Breast epithelium (tissue), 4 donors: ENCODE results near the gene KANK3. TPM values are rescaled to one million over a fixed set of nuclear protein-coding genes. Genes with fewer than 3 reads are reported as not detected.
"Not testable (repeated sequence)": the region's sequence is repeated elsewhere in the genome, so short reads cannot be mapped to it uniquely, and the experiment has no call there.

Experiments used
- DNase-seq, 2 donors: peaks; one replicate each; pipeline ENCODE4 v3.0.0-alpha.2; 2019; ENCODE audit warnings: low spot score in 2 of 2
- H3K27ac ChIP-seq, 2 donors: fragments of 200-600 bp; sonication (generic) in 1 of 2; one replicate each; pipeline ENCODE4 v1.5.1; 2016 to 2019; ENCODE audit warnings: mild to moderate bottlenecking in 1 of 2
- H3K27me3 ChIP-seq, 2 donors: fragments of 200-600 bp; sonication (generic) in 1 of 2; one replicate each; pipeline versions ENCODE4 v1.5.1 to v1.6.0; 2017 to 2019; ENCODE audit warnings: control low read depth in 1 of 2, mild to moderate bottlenecking in 1 of 2
- H3K36me3 ChIP-seq: fragments of 200-600 bp; one replicate; pipeline ENCODE4 v1.5.1; 2019
- H3K4me1 ChIP-seq, 2 donors: fragments of 200-600 bp; sonication (generic); one replicate each; pipeline ENCODE4 v1.5.1; 2016 to 2019; ENCODE audit warnings: control low read depth in 1 of 2
- H3K4me3 ChIP-seq, 3 donors: fragments of 200-600 bp; sonication (generic); 1 replicate in 2 of 3; 2 replicates in 1 of 3; pipeline ENCODE4 v1.5.1; 2016 to 2019; ENCODE audit warnings: mild to moderate bottlenecking in 3 of 3, moderate library complexity in 2 of 3
- H3K9me3 ChIP-seq, 2 donors: fragments of 200-600 bp; sonication (generic) in 1 of 2; one replicate each; pipeline ENCODE4 v1.5.1; 2016 to 2019; ENCODE audit warnings: control low read depth in 1 of 2
- POLR2A ChIP-seq: fragments of 450-650 bp; IDR thresholded peaks from one replicate; pipeline ENCODE4 v1.6.1; 2016; ENCODE audit warnings: antibody characterized with exemption, mild to moderate bottlenecking, moderate library complexity
- POLR2AphosphoS5 ChIP-seq, 3 donors: sonication (generic); formaldehyde crosslinking; IDR thresholded peaks; one replicate each; pipeline ENCODE4 v1.6.1; 2017; ENCODE audit warnings: antibody characterized with exemption in 3 of 3
- intact Hi-C: fragments of 100-400 bp; cut with DNase I; formaldehyde crosslinking; loops from one replicate; pipeline ENCODE4 v1.15.1; 2023; ENCODE audit warnings: low total_unique reads
- total RNA-seq, 3 donors: library from RNA; depleted of rRNA; stranded (reverse); fragments of >200 nt; gene quantifications; one replicate each; pipeline ENCODE4 v1.1.0, GENCODE V29; 2016
- TF ChIP-seq, protein P1 (sequence below), 3 donors: fragments of 450-650 bp; IDR thresholded peaks; one replicate each; pipeline ENCODE4 v1.5.1; 2016 to 2017; ENCODE audit warnings: antibody characterized with exemption in 3 of 3, mild to moderate bottlenecking in 3 of 3, moderate library complexity in 3 of 3

The KANK3 gene
- total RNA-seq, 3 donors from 2014 or later = 5.6 to 26.2 (median 7.8) TPM

DNA sequence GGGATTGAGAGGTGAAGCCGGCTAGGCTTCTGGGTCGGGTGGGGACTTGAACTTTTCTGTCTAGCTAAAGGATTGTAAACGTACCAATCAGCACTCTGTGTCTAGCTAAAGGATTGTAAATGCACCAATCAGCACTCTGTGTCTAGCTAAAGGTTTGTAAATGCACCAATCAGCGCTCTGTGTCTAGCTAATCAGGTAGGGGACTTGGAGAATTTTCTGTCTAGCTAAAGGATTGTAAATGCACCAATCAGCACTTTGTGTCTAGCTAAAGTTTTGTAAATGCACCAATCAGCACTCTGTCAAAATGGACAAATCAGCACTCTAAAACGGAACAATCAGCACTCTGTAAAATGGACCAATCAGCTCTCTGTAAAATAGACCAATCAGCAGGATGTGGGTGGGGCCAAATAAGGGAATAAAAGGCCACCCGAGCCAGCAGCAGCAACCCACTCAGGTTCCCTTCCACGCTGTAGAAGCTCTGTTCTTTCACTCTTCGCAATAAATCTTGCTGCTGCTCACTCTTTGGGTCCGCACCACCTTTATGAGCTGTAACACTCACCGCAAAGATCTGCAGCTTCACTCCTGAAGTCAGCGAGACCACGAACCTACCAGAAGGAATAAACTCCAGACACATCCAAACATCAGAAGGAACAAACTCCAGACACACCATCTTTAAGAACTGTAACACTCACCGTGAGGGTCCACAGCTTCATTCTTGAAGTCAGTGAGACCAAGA lies 36.3 kb upstream of the KANK3 start:
- DNase-seq, H3K9me3 ChIP-seq, H3K27ac ChIP-seq, H3K36me3 ChIP-seq, H3K27me3 ChIP-seq, H3K4me1 ChIP-seq, intact Hi-C loops, H3K4me3 ChIP-seq: not testable (repeated sequence)

DNA sequence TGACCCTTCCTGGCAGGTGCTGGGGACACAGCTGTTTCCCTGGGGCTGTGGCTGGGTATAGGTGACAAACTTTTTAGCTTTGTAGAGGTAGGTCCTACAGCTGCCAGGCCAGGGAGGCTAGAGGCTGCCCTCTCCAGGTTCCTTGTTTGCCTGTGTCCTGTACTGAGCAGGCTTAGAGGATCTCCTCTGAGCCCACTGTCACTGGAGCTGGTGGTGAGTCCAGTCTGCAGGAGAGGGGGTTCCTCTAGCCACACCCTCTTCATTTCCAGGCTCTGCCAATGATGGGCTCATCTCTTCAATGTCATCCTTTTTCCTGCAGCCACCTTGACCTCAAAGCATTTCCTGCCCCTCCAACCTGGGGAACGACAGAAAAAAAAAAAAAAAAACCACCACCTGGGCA lies 34.5 kb upstream of the KANK3 start:
- DNase-seq = no peak
- Histone ChIP-seq H3K27me3 (no peaks in the 10 kb centered on the region), H3K4me3 (no peak overlapping the region), H3K9me3 (no peaks in the 10 kb centered on the region), H3K4me1 (no peaks in the 10 kb centered on the region), H3K36me3 (no peaks in the 10 kb centered on the region), H3K27ac (no peak overlapping the region)
- intact Hi-C loops = no loop called here
- TF ChIP-seq, protein P1, sequence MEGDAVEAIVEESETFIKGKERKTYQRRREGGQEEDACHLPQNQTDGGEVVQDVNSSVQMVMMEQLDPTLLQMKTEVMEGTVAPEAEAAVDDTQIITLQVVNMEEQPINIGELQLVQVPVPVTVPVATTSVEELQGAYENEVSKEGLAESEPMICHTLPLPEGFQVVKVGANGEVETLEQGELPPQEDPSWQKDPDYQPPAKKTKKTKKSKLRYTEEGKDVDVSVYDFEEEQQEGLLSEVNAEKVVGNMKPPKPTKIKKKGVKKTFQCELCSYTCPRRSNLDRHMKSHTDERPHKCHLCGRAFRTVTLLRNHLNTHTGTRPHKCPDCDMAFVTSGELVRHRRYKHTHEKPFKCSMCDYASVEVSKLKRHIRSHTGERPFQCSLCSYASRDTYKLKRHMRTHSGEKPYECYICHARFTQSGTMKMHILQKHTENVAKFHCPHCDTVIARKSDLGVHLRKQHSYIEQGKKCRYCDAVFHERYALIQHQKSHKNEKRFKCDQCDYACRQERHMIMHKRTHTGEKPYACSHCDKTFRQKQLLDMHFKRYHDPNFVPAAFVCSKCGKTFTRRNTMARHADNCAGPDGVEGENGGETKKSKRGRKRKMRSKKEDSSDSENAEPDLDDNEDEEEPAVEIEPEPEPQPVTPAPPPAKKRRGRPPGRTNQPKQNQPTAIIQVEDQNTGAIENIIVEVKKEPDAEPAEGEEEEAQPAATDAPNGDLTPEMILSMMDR (IDR thresholded peaks at IDR 0.05) = no peak
- TF ChIP-seq POLR2A (no peak), POLR2AphosphoS5 (IDR thresholded peaks at IDR 0.05) (no peak)

DNA sequence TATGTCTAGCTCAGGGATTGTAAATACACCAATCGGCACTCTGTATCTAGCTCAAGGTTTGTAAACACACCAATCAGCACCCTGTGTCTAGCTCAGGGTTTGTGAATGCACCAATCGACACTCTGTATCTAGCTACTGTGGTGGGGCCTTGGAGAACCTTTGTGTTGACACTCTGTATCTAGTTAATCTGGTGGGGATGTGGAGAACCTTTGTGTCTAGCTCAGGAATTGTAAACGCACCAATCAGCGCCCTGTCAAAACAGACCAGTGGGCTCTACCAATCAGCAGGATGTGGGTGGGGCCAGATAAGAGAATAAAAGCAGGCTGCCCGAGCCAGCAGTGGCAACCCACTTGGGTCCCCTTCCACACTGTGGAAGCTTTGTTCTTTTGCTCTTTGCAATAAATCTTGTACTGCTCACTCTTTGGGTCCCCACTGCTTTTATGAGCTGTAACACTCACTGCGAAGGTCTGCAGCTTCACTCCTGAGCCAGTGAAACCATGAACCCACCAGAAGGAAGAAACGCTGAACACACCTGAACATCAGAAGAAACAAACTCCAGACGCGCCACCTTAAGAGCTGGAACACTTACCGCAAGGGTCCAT lies 33.4 kb upstream of the KANK3 start:
- H3K27ac ChIP-seq, H3K9me3 ChIP-seq, H3K4me3 ChIP-seq, H3K4me1 ChIP-seq, H3K27me3 ChIP-seq, DNase-seq, H3K36me3 ChIP-seq, intact Hi-C loops: not testable (repeated sequence)

DNA sequence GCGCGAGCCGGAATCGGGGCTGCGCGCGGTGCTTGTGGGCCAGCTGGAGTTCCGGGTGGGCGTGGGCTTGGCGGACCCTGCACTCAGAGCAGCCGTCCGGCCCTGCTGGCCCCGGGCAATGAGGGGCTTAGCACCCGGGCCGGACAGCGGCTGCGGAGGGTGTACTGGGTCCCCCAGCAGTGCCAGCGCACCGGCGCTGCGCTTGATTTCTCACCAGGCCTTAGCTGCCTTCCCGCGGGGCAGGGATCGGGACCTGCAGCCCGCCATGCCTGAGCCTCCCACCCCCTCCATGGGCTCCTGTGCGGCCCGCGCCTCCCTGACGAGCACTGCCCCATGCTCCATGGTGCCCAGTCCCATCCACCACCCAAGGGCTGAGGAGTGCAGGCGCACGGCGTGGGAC lies 32.7 kb upstream of the KANK3 start:
- H3K36me3 ChIP-seq, H3K9me3 ChIP-seq, H3K4me1 ChIP-seq, H3K4me3 ChIP-seq, H3K27me3 ChIP-seq, intact Hi-C loops, DNase-seq, H3K27ac ChIP-seq: not testable (repeated sequence)

DNA sequence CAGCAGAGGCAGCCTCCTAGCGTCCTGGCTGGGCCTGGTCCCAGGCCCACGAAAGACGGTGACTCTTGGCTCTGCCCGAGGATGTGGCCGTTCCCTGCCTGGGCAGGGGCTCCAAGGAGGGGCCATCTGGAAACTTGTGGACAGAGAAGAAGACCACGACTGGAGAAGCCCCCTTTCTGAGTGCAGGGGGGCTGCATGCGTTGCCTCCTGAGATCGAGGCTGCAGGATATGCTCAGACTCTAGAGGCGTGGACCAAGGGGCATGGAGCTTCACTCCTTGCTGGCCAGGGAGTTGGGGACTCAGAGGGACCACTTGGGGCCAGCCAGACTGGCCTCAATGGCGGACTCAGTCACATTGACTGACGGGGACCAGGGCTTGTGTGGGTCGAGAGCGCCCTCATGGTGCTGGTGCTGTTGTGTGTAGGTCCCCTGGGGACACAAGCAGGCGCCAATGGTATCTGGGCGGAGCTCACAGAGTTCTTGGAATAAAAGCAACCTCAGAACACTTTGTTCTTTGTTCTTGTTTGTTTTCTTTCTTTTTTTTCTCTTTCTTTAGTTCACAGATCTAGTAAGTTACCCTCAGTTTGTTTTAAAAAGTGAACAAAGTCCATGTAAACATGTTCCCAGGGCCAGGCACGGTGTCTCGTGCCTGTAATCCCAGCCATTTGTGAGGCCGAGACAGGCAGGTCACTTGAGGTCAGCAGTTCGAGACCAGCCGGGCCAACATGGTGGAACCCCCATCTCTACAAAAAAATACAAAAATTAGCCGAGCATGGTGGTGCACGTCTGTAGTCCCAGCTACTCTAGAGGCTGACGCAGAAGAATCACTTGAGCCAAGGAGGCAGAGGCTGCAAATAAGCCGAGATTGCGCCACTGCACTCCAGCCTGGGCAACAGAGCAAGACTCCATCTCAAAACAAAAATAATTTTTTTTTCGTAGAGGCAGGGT lies 31.1 kb upstream of the KANK3 start:
- intact Hi-C loops = no loop called here

DNA sequence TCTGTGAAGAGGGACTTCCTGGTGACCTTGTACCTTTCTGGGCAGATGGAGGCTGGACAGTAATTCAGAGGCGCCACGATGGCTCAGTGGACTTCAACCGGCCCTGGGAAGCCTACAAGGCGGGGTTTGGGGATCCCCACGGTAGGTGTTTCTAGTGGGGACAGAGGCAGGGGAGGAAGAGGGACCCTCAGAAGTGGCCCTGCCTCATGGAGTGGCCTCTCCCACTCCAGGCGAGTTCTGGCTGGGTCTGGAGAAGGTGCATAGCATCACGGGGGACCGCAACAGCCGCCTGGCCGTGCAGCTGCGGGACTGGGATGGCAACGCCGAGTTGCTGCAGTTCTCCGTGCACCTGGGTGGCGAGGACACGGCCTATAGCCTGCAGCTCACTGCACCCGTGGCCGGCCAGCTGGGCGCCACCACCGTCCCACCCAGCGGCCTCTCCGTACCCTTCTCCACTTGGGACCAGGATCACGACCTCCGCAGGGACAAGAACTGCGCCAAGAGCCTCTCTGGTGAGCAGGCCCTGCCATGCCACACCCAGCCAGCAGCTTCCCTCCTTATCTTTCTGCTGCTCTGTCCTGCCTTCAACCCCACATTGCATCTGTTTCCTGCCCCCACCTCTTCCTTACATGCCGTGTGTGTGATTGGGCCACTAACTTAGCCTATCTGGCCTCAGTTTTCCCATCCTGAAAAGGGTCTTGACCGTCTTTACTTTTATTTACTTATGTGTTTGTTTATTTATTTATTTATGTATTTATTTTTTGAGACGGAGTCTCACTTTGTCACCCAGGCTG lies 28.1 kb upstream of the KANK3 start:
- peaks cover 10 to 12% of the 10 kb centered on the region in 2 donors for H3K4me1 ChIP-seq
- H3K36me3 ChIP-seq = no peaks in the 10 kb centered on the region
- no peaks in the 10 kb centered on the region for H3K9me3 ChIP-seq
- peak overlapping the region; percentile 18 to 84 for H3K27ac ChIP-seq
- peak overlapping the region in 2 of 3 donors; percentile 15 to 47 for H3K4me3 ChIP-seq
- DNase-seq = no peak
- intact Hi-C loops = no loop called here
- no peaks in the 10 kb centered on the region for H3K27me3 ChIP-seq
- TF ChIP-seq, protein P1 (IDR thresholded peaks at IDR 0.05) = no peak
- TF ChIP-seq POLR2AphosphoS5 (IDR thresholded peaks at IDR 0.05) (no peak), POLR2A (no peak)

More for the DNA sequence above, 31.1 kb upstream of the KANK3 start:
- no peak for TF ChIP-seq POLR2A
- TF ChIP-seq POLR2AphosphoS5 (IDR thresholded peaks at IDR 0.05) = peak in 2 of 3 donors; percentile 12 to 59
- TF ChIP-seq, protein P1 (IDR thresholded peaks at IDR 0.05) = no peak
- Histone ChIP-seq H3K9me3 (no peaks in the 10 kb centered on the region), H3K27ac (peak overlapping the region; percentile 78 to 79), H3K4me1 (no peaks in the 10 kb centered on the region), H3K27me3 (no peaks in the 10 kb centered on the region), H3K36me3 (no peaks in the 10 kb centered on the region), H3K4me3 (no peak overlapping the region)
- peak in 1 of 2 donors; percentile 84 for DNase-seq
